ENCODE data around the gene PCNT.
"Not testable (repeated sequence)": the region's sequence is repeated elsewhere in the genome, so short reads cannot be mapped to it uniquely, and the experiment has no call there.

PCNT gene

DNA sequence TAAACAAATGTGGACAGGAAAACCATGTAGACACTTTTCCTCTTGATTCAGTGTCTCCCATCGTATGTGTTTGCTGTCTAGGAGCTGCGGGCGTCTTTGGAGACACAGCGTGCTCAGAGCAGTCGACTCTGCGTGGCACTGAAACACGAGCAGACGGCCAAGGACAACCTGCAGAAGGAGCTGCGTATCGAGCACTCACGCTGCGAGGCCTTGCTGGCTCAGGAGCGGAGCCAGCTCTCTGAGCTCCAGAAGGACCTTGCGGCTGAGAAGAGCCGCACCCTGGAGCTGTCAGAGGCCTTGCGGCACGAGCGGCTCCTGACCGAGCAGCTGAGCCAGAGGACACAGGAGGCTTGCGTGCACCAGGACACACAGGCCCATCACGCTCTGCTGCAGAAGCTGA lies 107.5 kb downstream of the PCNT start:
- 97% methylated on average over 21 of the region's 21 CpGs for WGBS
- H3K9ac ChIP-seq (ENCODE audit: low read depth, low read length), result no peak overlapping the region
- peaks cover 79% of the 10 kb centered on the region for H3K36me3 ChIP-seq (ENCODE audit: insufficient read depth, low read length)
- no peak overlapping the region for H3K27ac ChIP-seq (ENCODE audit: low read depth, low read length)
- no peaks in the 10 kb centered on the region for H3K9me3 ChIP-seq (ENCODE audit: insufficient read depth, low read depth, low read length)
- H3K27me3 ChIP-seq (ENCODE audit: insufficient read depth, low read length), result no peaks in the 10 kb centered on the region
- no peak overlapping the region for H3K4me3 ChIP-seq (ENCODE audit: low read length)
- H3K4me1 ChIP-seq (ENCODE audit: insufficient read depth, low read length), result no peaks in the 10 kb centered on the region

DNA sequence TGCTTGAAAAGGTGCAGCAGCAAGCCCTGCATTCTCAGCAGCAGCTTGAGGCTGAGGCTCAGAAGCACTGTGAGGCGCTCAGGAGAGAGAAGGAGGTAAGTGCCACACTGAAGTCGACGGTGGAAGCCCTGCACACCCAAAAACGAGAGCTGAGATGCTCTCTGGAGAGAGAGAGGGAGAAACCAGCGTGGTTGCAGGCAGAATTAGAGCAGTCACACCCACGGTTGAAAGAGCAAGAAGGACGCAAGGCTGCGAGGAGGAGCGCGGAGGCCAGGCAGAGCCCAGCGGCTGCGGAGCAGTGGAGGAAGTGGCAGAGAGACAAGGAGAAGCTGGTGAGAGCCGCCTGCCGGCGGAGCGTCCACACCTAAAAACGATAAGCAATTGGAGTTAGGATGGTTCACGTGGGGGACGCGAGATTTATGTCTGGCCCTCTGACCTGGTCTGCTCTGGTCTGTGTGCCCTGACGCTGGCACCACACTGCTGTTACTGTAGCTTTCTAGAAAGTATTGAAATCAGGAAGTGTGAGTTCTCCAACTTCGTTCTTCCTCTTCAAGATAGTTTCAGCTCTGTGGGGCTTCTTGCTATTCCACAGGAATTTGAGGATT lies 108.0 kb downstream of the PCNT start:
- Histone ChIP-seq H3K4me3 (ENCODE audit: low read length) (no peak overlapping the region), H3K27ac (ENCODE audit: low read depth, low read length) (no peak overlapping the region), H3K9me3 (ENCODE audit: insufficient read depth, low read depth, low read length) (no peaks in the 10 kb centered on the region), H3K36me3 (ENCODE audit: insufficient read depth, low read length) (peaks cover 82% of the 10 kb centered on the region), H3K4me1 (ENCODE audit: insufficient read depth, low read length) (no peaks in the 10 kb centered on the region), H3K27me3 (ENCODE audit: insufficient read depth, low read length) (no peaks in the 10 kb centered on the region), H3K9ac (ENCODE audit: low read depth, low read length) (no peak overlapping the region)
- 96% methylated on average over 22 of the region's 22 CpGs for WGBS

DNA sequence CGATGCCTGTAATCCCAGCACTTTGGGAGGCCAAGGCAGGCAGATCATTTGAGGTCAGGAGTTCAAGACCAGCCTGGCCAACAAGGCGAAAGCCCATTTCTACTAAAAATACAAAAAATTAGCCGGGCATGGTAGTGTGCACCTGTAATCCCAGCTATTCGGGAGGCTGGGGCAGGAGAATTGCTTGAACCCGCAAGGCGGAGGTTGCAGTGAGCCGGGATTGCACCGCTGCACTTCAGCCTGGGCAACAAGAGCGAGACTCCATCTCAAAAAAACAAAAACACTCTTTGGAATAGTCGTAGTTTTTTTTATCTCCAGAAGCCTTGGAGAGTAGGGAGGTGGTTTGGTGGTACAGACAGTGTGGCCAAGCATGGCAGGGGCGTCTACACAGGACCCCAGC lies 109.2 kb downstream of the PCNT start:
- not testable (repeated sequence) for H3K4me1 ChIP-seq (ENCODE audit: insufficient read depth, low read length); H3K9ac ChIP-seq (ENCODE audit: low read depth, low read length); H3K9me3 ChIP-seq (ENCODE audit: insufficient read depth, low read depth, low read length); H3K27ac ChIP-seq (ENCODE audit: low read depth, low read length); H3K4me3 ChIP-seq (ENCODE audit: low read length); H3K27me3 ChIP-seq (ENCODE audit: insufficient read depth, low read length)
- 98% methylated on average over 11 of the region's 11 CpGs for WGBS
- H3K36me3 ChIP-seq (ENCODE audit: insufficient read depth, low read length), result peaks cover 82% of the 10 kb centered on the region

DNA sequence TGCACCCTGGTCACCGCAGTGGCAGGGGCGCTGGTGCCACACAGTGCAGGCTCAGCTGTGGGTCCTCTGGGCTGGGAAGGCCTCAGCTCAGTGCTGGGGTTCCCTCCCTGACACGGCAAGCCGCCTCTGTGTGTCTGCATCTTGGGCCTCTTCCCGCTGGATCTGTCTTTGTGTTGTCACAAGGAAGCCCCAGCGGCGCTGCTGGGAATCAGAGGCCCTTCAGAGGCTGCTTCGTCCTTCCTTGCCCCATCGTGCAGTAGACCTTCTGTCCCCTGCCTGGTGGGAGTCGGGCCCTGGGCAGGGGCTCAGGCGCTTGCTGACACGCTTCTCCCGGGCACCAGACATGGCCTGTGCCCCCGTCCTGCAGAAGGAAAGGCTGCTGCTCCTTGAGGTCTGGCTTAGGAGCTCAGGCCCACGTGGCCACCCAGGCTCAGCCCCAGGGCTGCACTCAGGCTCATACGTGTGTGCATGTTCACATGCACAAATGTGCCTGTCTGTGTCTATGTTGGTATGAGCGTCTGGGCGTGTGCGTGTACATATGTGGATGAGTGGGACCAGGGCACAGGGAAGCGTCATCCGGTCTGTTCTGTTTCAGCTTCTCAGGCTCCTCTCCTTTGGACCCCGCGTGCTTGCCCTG lies 110.5 kb downstream of the PCNT start:
- no peak overlapping the region for H3K27ac ChIP-seq (ENCODE audit: low read depth, low read length)
- no peaks in the 10 kb centered on the region for H3K27me3 ChIP-seq (ENCODE audit: insufficient read depth, low read length)
- 94% methylated on average over 23 of the region's 23 CpGs for WGBS
- no peaks in the 10 kb centered on the region for H3K4me1 ChIP-seq (ENCODE audit: insufficient read depth, low read length)
- no peak overlapping the region for H3K4me3 ChIP-seq (ENCODE audit: low read length)
- peaks cover 86% of the 10 kb centered on the region for H3K36me3 ChIP-seq (ENCODE audit: insufficient read depth, low read length)
- no peak overlapping the region; the same call in 1 of the 2 replicates for H3K9ac ChIP-seq (ENCODE audit: low read depth, low read length)
- H3K9me3 ChIP-seq (ENCODE audit: insufficient read depth, low read depth, low read length), result no peaks in the 10 kb centered on the region

DNA sequence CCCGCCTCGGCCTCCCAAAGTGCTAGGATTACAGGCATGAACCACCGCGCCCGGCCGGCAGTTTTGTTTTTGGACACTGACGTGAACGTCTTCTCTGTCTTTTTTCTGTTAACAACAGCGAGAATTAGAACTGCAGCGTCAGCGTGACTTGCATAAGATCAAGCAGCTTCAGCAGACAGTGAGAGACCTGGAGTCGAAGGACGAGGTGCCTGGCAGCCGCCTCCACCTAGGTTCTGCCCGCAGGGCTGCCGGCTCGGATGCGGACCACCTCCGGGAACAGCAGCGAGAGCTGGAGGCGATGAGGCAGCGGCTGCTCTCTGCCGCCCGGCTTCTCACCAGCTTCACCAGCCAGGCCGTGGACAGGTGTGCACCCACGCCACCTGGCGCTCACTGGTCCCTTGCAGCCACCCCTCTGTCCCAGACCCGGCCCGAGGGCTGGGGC lies 111.9 kb downstream of the PCNT start:
- peaks cover 86% of the 10 kb centered on the region for H3K36me3 ChIP-seq (ENCODE audit: insufficient read depth, low read length)
- WGBS, result 97% methylated on average over 29 of the region's 29 CpGs
- no peaks in the 10 kb centered on the region for H3K27me3 ChIP-seq (ENCODE audit: insufficient read depth, low read length)
- no peak overlapping the region for H3K27ac ChIP-seq (ENCODE audit: low read depth, low read length)
- no peak overlapping the region for H3K4me3 ChIP-seq (ENCODE audit: low read length)
- H3K4me1 ChIP-seq (ENCODE audit: insufficient read depth, low read length), result no peaks in the 10 kb centered on the region
- H3K9me3 ChIP-seq (ENCODE audit: insufficient read depth, low read depth, low read length), result no peaks in the 10 kb centered on the region
- H3K9ac ChIP-seq (ENCODE audit: low read depth, low read length), result no peak overlapping the region

DNA sequence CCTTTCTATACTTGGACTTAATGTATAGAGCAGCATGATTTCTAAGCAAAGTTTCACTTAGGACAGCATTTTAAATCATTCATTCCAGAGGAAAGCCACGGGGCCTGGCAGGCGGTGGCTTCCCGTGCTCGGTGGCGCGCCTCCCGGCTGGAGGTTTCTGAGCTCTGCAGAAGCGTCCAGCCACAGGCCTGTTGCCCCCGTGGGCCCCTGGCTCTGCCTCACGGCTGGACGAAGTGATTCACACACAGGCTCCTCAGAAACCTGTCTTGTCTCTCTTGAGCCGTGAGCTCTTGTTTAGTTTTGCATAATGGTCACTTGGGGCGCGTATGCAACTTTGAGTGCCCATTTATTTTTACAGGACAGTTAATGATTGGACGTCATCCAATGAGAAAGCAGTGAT lies 112.7 kb downstream of the PCNT start:
- 95% methylated on average over 15 of the region's 15 CpGs for WGBS
- no peak overlapping the region for H3K9ac ChIP-seq (ENCODE audit: low read depth, low read length)
- H3K27me3 ChIP-seq (ENCODE audit: insufficient read depth, low read length), result no peaks in the 10 kb centered on the region
- H3K36me3 ChIP-seq (ENCODE audit: insufficient read depth, low read length), result peaks cover 87% of the 10 kb centered on the region
- no peak overlapping the region for H3K4me3 ChIP-seq (ENCODE audit: low read length)
- H3K4me1 ChIP-seq (ENCODE audit: insufficient read depth, low read length), result no peaks in the 10 kb centered on the region
- H3K27ac ChIP-seq (ENCODE audit: low read depth, low read length), result no peak overlapping the region
- no peaks in the 10 kb centered on the region for H3K9me3 ChIP-seq (ENCODE audit: insufficient read depth, low read depth, low read length)

DNA sequence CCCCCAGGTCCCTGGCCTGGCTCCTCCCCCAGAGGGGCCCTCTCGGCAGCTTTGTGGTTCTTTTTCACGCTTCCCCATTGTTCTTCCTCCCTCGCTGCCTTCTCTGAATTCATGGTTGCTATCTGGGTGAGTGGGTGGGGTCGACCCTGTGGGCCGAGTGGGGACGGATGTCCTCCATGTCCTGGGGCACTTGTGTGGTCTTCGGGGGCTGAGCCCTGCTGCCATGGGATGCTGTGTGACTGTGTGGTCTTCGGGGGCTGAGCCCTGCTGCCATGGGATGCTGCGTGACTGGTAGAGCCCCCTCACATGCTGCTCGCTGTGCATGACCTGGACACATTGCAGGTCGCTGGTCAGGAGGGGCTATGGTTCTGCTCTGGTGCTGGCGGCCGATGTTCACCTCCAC lies 113.1 kb downstream of the PCNT start:
- H3K27ac ChIP-seq (ENCODE audit: low read depth, low read length), result no peak overlapping the region
- no peak overlapping the region for H3K9ac ChIP-seq (ENCODE audit: low read depth, low read length)
- peaks cover 87% of the 10 kb centered on the region for H3K36me3 ChIP-seq (ENCODE audit: insufficient read depth, low read length)
- H3K27me3 ChIP-seq (ENCODE audit: insufficient read depth, low read length), result no peaks in the 10 kb centered on the region
- no peaks in the 10 kb centered on the region for H3K9me3 ChIP-seq (ENCODE audit: insufficient read depth, low read depth, low read length)
- WGBS, result 94% methylated on average over 13 of the region's 13 CpGs
- H3K4me3 ChIP-seq (ENCODE audit: low read length), result no peak overlapping the region
- no peaks in the 10 kb centered on the region for H3K4me1 ChIP-seq (ENCODE audit: insufficient read depth, low read length)

DNA sequence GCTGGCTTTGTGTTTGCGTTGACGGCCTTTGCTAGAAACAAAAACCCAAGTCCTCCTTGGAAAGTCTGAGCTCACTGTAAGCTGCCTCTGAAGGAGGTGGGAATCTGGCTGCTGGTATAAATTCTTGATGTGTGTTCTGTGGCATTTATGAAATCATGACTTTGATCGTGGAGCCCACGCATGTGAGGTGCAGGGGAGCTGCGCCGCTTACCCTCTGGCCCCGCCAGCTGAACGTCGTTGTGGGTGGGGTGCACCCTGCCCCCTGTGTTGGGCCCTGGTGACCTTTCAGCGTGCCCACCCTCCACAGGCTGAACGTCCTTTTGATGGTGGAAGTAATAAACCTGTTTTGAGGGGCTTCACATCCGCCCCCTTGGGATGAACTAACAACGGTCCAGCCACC lies 113.6 kb downstream of the PCNT start:
- H3K36me3 ChIP-seq (ENCODE audit: insufficient read depth, low read length), result peaks cover 87% of the 10 kb centered on the region
- no peaks in the 10 kb centered on the region for H3K27me3 ChIP-seq (ENCODE audit: insufficient read depth, low read length)
- H3K27ac ChIP-seq (ENCODE audit: low read depth, low read length), result no peak overlapping the region
- 93% methylated on average over 13 of the region's 13 CpGs for WGBS
- no peaks in the 10 kb centered on the region for H3K9me3 ChIP-seq (ENCODE audit: insufficient read depth, low read depth, low read length)
- H3K9ac ChIP-seq (ENCODE audit: low read depth, low read length), result no peak overlapping the region
- H3K4me3 ChIP-seq (ENCODE audit: low read length), result no peak overlapping the region
- H3K4me1 ChIP-seq (ENCODE audit: insufficient read depth, low read length), result no peaks in the 10 kb centered on the region

DNA sequence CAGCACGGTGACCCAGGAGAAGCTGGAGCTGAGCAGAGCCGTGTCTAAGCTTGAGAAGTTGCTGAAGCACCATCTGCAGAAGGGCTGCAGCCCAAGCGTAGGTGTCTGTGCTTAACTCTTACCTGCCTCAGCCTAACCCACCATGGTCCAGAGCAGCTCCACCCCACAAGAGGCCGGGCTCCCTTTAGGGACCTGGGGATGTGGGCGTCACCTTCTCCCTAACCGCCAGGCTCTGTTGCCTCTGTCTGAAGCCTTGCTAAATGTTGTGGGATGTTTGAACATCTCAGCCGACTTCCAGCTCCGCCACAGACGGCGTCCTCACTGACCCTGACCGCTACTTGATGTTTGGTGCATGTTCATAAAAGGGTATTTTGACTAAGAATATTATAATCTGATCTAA lies 114.3 kb downstream of the PCNT start:
- H3K27ac ChIP-seq (ENCODE audit: low read depth, low read length), result no peak overlapping the region
- H3K27me3 ChIP-seq (ENCODE audit: insufficient read depth, low read length), result no peaks in the 10 kb centered on the region
- no peak overlapping the region for H3K4me3 ChIP-seq (ENCODE audit: low read length)
- H3K36me3 ChIP-seq (ENCODE audit: insufficient read depth, low read length), result peaks cover 90% of the 10 kb centered on the region
- H3K4me1 ChIP-seq (ENCODE audit: insufficient read depth, low read length), result no peaks in the 10 kb centered on the region
- 96% methylated on average over 11 of the region's 11 CpGs for WGBS
- H3K9ac ChIP-seq (ENCODE audit: low read depth, low read length), result no peak overlapping the region
- no peaks in the 10 kb centered on the region for H3K9me3 ChIP-seq (ENCODE audit: insufficient read depth, low read depth, low read length)

DNA sequence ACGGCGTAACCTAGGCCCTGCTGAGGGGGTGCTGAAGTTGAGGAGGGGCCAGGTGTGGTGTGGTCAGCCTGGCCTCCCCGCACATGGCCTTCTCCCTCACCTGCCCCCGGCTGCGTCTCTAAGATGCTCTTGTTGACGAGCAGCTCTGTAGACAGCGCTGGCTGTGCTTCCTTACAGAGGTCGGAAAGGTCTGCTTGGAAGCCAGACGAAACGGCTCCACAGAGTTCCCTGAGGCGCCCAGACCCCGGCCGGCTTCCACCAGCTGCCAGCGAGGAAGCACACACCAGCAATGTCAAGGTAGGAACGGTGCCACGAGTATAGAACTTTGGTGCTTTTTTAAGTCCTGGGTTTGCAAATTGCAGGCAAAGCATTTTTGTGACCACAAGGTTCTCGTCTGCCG lies 116.0 kb downstream of the PCNT start:
- Histone ChIP-seq H3K4me1 (ENCODE audit: insufficient read depth, low read length) (no peaks in the 10 kb centered on the region; the same call in 1 of the 2 replicates), H3K36me3 (ENCODE audit: insufficient read depth, low read length) (peaks cover 91% of the 10 kb centered on the region), H3K9ac (ENCODE audit: low read depth, low read length) (no peak overlapping the region), H3K27ac (ENCODE audit: low read depth, low read length) (no peak overlapping the region), H3K27me3 (ENCODE audit: insufficient read depth, low read length) (no peaks in the 10 kb centered on the region), H3K9me3 (ENCODE audit: insufficient read depth, low read depth, low read length) (no peaks in the 10 kb centered on the region), H3K4me3 (ENCODE audit: low read length) (no peak overlapping the region)
- 93% methylated on average over 18 of the region's 18 CpGs for WGBS

DNA sequence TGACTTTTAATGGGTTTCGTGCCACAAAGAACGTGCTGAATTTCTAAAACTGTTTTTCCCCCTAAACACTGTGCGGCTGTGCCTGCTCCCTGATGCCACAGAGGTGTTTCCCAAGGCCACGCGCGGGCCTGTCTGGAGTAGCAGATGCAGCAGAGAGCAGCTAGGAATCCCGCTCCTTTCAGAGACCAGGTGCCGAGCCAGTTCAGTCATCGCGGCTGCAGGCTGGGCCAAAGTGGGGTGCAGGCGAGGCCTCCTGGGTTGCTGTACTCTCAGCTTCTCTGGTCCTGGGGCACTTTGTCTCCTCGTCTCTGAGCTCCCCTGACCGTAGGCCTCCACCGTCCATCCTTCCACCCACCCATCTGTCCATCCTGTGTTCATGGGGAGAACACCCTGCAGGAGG lies 117.4 kb downstream of the PCNT start:
- Histone ChIP-seq H3K4me1 (ENCODE audit: insufficient read depth, low read length) (no peaks in the 10 kb centered on the region; the same call in 1 of the 2 replicates), H3K4me3 (ENCODE audit: low read length) (no peak overlapping the region), H3K27ac (ENCODE audit: low read depth, low read length) (no peak overlapping the region), H3K9ac (ENCODE audit: low read depth, low read length) (no peak overlapping the region), H3K9me3 (ENCODE audit: insufficient read depth, low read depth, low read length) (no peaks in the 10 kb centered on the region), H3K27me3 (ENCODE audit: insufficient read depth, low read length) (no peaks in the 10 kb centered on the region), H3K36me3 (ENCODE audit: insufficient read depth, low read length) (peaks cover 93% of the 10 kb centered on the region)
- WGBS, result 98% methylated on average over 14 of the region's 14 CpGs

Measured in HUES64 (cell line).